PC-3 (cell line): ENCODE data around the gene CACNA1C.

ENCODE experiments used
- CTCF ChIP-seq: fragments of 300-600 bp; sonication (generic); conservative IDR thresholded peaks from 2 replicates; pipeline ENCODE4 v1.5.1; 2017; ENCODE audit warnings: antibody characterized with exemption, low read depth, mild to moderate bottlenecking, low read length
- EZH2 ChIP-seq: fragments of 300-600 bp; sonication (generic); IDR thresholded peaks from one replicate; pipeline ENCODE4 v1.6.1; 2017; ENCODE audit warnings: antibody characterized with exemption, mild to moderate bottlenecking, low read length; ENCODE audit not compliant: unreplicated experiment
- EZH2phosphoT487 ChIP-seq: fragments of 300-600 bp; sonication (generic); IDR thresholded peaks from 2 replicates; pipeline ENCODE4 v1.6.1; 2018; ENCODE audit warnings: mild to moderate bottlenecking, antibody characterized with exemption, low read length, borderline replicate concordance

GRCh38 chr12:2540535-2540941, 487.8 kb downstream of the CACNA1C start:
- TF ChIP-seq EZH2phosphoT487 (no peak), CTCF (no peak), EZH2 (no peak)
